AG04450 (cell line): ENCODE data around the gene CCDC91. TPM values are rescaled to one million over a fixed set of nuclear protein-coding genes. Genes with fewer than 3 reads are reported as not detected.
"Not testable (repeated sequence)": the region's sequence is repeated elsewhere in the genome, so short reads cannot be mapped to it uniquely, and the experiment has no call there.

Experiments used
- CTCF ChIA-PET: fragments of 300-600, 350-600 bp; formaldehyde crosslinking; extraction: SDS; loops from one replicate; lab custom pipeline; 2022; ENCODE audit warnings: antibody characterized with exemption, inconsistent platforms; lab: Charles Lee
- POLR2A ChIA-PET: fragments of 350-600 bp; formaldehyde crosslinking; extraction: SDS; loops from one replicate; lab custom pipeline; 2021; ENCODE audit warnings: antibody characterized with exemption, inconsistent platforms; lab: Yijun Ruan, JAX
- DNase-seq: peaks from one replicate; pipeline ENCODE4 v3.0.0-alpha.2; 2011; ENCODE audit warnings: low read depth, low spot score
- H3K27ac ChIP-seq: one replicate; pipeline ENCODE4 v1.5.1; 2012; ENCODE audit warnings: low read depth, low read length, control low read depth
- H3K27me3 ChIP-seq: one replicate; pipeline ENCODE4 v1.6.0; 2012; ENCODE audit warnings: low read length; ENCODE audit not compliant: control insufficient read depth, insufficient read depth
- H3K4me3 ChIP-seq: 2 replicates; pipeline ENCODE4 v1.5.1; 2011; ENCODE audit warnings: mild to moderate bottlenecking, low read depth, low read length, control low read depth
- H3K9me3 ChIP-seq: 2 replicates; pipeline ENCODE4 v1.5.1; 2012; ENCODE audit warnings: low read length; ENCODE audit not compliant: control insufficient read depth, insufficient read depth
- polyA plus RNA-seq: library from polyadenylated mRNA; depleted of rRNA; stranded (reverse); fragments of >200 nt; gene quantifications from 2 replicates; pipeline ENCODE4 v1.2.3, GENCODE V29; 2011
- TF ChIP-seq, protein P1 (sequence below): IDR thresholded peaks from 2 replicates; pipeline ENCODE4 v1.5.1; 2011; ENCODE audit warnings: low read depth, low read length, control low read depth, inconsistent platforms

CCDC91 gene
- polyA plus RNA-seq, 1 experiment, result 21.0 TPM

DNA sequence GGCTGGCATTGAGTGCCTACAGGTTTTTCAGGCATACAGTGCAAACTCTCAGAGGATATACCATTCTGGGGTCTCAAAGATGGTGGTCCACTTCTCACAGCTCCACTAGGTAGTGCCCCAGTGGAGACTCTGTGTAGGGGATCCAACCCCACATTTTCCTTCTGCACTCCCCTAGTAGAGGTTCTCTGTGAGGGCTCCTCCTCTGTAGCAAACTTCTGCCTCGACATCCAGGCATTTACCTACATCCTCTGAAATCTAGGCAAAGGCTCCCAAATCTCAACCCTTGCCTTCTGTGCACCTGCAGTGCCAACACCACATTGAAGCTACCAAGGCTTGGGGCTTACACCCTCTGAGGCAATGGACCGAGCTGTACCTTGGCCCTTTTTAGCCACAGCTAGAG, 179.2 kb downstream of the CCDC91 start:
- no peaks in the 10 kb centered on the region for H3K27me3 ChIP-seq
- no peak overlapping the region for H3K4me3 ChIP-seq
- no peak overlapping the region for H3K27ac ChIP-seq
- ChIA-PET POLR2A (no interaction called here), CTCF (no interaction called here)
- H3K9me3 ChIP-seq, result peaks cover 15% of the 10 kb centered on the region
- no peak for DNase-seq
- TF ChIP-seq, protein P1, sequence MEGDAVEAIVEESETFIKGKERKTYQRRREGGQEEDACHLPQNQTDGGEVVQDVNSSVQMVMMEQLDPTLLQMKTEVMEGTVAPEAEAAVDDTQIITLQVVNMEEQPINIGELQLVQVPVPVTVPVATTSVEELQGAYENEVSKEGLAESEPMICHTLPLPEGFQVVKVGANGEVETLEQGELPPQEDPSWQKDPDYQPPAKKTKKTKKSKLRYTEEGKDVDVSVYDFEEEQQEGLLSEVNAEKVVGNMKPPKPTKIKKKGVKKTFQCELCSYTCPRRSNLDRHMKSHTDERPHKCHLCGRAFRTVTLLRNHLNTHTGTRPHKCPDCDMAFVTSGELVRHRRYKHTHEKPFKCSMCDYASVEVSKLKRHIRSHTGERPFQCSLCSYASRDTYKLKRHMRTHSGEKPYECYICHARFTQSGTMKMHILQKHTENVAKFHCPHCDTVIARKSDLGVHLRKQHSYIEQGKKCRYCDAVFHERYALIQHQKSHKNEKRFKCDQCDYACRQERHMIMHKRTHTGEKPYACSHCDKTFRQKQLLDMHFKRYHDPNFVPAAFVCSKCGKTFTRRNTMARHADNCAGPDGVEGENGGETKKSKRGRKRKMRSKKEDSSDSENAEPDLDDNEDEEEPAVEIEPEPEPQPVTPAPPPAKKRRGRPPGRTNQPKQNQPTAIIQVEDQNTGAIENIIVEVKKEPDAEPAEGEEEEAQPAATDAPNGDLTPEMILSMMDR, result no peak

DNA sequence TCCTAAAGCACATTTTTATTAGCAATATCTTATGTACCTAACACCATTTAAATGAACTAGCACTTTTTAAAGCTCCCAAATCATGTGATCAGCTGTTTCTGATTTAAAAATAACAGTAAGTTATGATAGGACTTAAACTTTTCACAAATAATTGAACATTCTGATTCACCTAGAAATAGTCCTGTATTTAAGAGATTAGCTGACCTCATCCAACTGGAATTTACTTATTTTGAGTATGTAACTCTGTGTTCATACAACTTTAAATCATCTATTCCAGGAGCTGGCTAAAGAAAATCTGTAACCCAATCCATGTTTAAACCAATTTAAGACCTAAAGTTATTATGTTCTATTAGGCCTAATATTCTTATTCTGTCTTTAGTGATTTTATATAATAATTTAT, 184.3 kb downstream of the CCDC91 start:
- H3K27me3 ChIP-seq, result no peaks in the 10 kb centered on the region
- no peak overlapping the region for H3K4me3 ChIP-seq
- ChIA-PET POLR2A (no interaction called here), CTCF (no interaction called here)
- no peak overlapping the region for H3K27ac ChIP-seq
- TF ChIP-seq, protein P1, result no peak
- H3K9me3 ChIP-seq, result peaks cover 6% of the 10 kb centered on the region; the same call in 1 of the 2 replicates
- DNase-seq, result no peak

DNA sequence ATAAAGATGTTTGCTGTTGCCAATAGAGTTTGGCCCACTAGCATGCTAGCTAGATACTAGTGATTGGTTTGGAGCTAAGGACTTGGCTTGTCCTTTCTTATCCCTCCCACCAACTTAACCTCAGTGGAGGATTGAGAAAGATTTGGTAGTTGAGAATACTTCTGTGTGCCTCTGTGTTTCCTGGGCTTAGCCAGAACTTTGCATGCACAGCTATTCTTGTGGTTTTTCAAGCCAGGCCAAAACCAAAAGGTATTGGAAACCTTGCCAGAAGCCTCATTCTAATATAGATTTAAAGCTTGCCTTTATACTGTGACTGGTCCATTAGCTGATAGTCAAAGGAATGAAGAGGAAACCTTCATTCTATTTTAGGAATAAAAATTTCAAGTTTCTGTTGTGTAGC, 188.5 kb downstream of the CCDC91 start:
- Histone ChIP-seq H3K27ac (no peak overlapping the region), H3K9me3 (no peaks in the 10 kb centered on the region), H3K27me3 (no peaks in the 10 kb centered on the region), H3K4me3 (no peak overlapping the region)
- ChIA-PET CTCF (interaction anchor here (0.5 kb wide), 1 partner anchor 644 kb away, joined by 4 read pairs; no protein-coding TSS in a partner anchor), POLR2A (no interaction called here)
- DNase-seq, result no peak
- TF ChIP-seq, protein P1, result no peak

DNA sequence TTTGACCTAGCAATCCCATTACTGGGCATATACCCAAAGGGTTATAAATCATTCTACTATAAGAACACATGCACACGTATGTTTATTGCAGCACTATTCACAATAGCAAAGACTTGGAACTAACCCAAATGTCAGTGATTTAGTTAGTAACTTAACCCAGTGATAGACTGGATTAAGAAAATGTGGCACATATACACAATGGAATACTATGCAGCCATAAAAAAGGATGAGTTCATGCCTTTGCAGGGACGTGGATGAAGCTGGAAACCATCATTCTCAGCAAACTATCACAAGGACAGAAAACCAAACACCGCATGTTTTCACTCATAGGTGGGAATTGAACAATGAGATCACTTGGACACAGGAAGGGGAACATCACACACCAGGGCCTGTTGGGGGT, 189.5 kb downstream of the CCDC91 start:
- H3K27ac ChIP-seq, H3K27me3 ChIP-seq, CTCF ChIA-PET, POLR2A ChIA-PET, H3K4me3 ChIP-seq, DNase-seq, H3K9me3 ChIP-seq: not testable (repeated sequence)

DNA sequence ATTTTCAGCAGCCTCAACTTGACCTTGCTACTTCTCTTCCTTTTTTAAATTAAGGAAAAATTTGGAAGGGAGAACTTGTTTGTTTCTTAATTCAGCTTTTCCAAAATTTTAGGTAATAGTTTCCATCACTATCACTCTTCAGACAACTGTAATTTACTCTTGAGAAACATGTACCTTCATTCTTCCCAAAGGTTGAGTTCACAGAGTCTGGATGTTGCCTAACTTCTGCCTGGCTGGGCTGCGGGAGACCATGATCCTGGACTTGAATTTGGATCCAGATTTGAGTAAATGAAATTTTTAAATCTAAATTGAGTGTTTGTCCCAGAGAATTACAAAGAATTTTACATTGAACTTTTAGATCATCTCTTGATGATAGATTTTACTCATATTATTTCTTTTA, 193.1 kb downstream of the CCDC91 start:
- no peak overlapping the region for H3K27ac ChIP-seq
- no peaks in the 10 kb centered on the region for H3K27me3 ChIP-seq
- ChIA-PET CTCF (no interaction called here), POLR2A (no interaction called here)
- no peak for DNase-seq
- TF ChIP-seq, protein P1, result no peak
- no peaks in the 10 kb centered on the region for H3K9me3 ChIP-seq
- H3K4me3 ChIP-seq, result no peak overlapping the region

DNA sequence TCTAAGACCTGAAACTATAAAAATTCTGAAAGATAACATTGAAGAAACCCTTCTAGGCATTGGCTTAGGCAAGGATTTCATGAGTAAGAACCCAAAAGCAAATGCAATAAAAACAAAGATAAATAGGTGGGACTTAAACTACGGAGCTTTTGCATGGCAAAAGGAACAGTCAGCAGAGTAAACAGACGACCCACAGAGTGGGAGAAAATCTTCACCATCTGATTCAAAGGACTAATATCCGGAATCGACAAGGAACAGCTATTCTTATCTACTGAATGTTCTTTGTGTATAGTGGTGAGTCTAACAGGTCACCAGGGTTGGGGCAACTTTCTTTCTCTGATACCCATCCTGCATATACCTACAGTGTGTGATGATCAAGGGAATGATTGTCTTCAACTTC, 198.6 kb downstream of the CCDC91 start:
- H3K9me3 ChIP-seq, result no peaks in the 10 kb centered on the region
- TF ChIP-seq, protein P1, result no peak
- no peak overlapping the region for H3K4me3 ChIP-seq
- POLR2A ChIA-PET, result no interaction called here
- no peak overlapping the region for H3K27ac ChIP-seq
- no peak for DNase-seq
- H3K27me3 ChIP-seq, result no peaks in the 10 kb centered on the region
- CTCF ChIA-PET, result no interaction called here
